HG02884 (cell line): ENCODE measurements around the gene TAF12.
"Not testable (repeated sequence)": the region's sequence is repeated elsewhere in the genome, so short reads cannot be mapped to it uniquely, and the experiment has no call there.

Source experiments
- ATAC-seq: cut with Tn5 transposase; IDR thresholded peaks from one replicate; pipeline ENCODE4 v1.9.1; 2021; ENCODE audit warnings: mild to moderate bottlenecking, moderate library complexity; ENCODE audit not compliant: unreplicated experiment

TAF12 gene, protein sequence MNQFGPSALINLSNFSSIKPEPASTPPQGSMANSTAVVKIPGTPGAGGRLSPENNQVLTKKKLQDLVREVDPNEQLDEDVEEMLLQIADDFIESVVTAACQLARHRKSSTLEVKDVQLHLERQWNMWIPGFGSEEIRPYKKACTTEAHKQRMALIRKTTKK

DNA sequence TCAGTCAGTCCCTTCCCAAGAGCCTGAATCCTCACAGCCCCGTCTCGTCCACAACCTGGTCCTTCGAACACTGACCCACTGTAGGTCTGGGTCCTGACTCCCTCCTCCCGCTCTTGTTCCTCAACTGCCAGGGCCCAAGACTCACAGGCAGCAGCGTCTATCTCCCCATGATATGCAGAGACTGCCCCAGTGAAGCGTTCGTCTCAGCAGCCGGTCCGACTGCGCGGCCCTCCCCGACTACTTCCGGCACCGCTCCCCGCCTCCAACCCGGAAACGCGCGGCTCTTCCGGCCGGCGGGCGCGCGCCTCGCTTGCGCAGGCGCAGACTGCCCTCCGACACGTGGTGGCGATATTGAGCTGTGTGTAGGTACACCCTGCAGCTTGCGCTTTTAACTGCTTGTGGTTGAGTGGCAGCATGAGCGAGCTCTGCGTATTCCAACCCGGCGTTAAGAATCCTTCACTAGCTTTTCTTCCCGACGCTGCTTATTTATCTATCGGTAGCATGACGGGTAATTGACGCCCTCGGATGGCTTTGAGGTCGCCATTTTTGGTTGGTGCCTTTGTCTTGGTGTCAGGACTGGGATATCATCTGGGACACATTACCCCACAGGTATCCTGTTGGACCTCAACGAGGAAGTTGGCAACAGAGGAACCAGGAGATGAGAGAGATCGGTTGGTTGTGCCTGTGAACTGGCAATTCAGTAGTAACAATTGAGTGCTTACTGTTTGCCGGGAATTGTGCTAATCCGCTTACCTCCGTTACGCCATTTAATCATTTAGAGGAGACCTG, at the start of gene TAF12:
Gene TAF12 (minus strand): TSS at position 221 of the 789 bp plus-strand sequence. CDS start 20,986 bp downstream, outside the sequence.
- peak; percentile 70 for ATAC-seq

DNA sequence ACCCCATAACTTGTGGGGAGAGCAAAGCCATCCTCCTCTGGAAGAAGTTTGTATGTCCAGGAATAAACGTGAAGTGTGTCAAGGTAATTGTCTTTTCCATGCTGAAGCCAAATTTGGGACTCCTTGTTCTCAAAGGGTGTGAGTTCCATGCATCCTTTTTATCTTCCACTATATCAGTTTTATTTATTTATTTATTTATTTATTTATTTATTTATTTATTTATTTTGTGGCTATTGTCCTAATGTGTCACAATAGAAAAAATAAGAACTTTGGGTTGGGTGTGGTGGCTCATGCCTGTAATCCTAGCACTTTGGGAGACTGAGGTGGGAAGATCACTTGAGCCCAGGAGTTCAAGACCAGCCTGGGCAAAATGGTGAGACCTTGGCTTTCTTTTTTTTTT, 48.8 kb upstream of the TAF12 start:
- ATAC-seq = not testable (repeated sequence)

DNA sequence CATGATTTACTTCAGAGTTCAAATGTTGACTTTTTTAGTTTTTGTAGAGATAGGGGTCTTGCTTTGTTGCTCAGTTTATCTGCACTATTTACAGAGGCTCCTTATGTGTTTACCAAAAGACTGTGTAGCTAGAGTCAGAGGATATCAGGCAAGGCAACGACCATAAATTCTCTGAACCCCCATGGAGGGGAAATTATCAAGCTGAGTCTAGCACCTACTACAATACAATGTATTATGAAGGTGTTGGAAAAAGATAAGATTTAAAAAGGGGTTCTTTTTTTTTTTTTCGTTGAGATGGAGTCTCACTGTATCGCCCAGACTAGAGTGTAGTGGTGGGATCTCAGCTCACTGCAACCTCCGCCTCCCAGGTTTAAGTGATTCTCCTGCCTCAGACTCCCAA, 42.1 kb upstream of the TAF12 start:
- no peak for ATAC-seq

DNA sequence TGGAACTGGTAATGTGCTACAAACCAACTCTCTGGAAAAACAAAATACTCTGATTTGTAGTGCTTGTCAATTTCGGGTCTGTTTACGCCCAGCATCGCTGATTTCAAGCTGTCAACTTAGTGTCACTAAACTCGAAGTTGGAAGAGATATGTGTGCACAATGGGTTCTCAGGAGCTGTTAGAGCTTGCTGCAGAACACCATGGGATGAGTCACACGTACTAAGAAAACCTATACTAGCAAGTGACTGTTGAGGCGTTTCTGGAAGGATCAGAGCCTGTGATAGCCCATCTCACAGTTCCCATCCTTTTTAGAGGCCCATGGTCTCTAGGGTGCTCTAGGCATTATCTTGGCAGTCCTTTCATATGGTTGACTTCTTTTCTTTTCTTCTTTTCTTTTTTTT, 40.0 kb upstream of the TAF12 start:
- ATAC-seq = no peak

DNA sequence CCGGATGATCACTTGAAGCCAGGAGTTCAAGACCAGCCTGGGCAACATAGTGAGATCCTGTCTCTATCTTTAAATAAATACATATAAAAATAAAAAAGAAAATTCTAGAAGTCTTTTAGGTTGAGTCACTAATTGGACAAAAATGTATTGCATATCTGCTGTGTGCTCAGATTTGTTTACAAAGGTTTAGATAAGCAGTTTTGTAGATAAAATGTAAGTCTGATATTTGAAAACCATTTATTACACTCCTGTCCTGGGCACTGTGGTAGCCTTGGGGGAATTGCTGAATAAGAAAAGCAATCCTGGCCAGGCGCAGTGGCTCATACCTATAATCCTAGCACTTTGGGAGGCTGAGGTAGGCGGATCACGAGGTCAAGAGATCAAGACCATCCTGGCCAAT, 37.3 kb upstream of the TAF12 start:
- ATAC-seq = no peak

DNA sequence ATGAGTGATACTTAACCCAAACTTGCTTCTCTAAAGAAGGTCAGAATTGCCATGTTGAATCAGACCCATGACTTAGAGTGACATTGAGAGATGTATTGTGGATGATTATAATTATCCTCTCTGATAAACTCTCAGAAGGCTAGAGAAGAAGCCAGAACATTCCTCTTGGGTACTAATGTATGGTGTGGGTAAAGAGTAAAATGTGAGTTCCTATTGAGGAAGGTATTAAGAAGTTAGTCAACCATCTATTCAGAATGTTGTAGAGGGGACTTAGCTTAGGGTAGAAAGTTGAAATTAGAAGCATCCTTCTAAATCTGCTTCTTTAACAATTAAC, 33.0 kb upstream of the TAF12 start:
- no peak for ATAC-seq

DNA sequence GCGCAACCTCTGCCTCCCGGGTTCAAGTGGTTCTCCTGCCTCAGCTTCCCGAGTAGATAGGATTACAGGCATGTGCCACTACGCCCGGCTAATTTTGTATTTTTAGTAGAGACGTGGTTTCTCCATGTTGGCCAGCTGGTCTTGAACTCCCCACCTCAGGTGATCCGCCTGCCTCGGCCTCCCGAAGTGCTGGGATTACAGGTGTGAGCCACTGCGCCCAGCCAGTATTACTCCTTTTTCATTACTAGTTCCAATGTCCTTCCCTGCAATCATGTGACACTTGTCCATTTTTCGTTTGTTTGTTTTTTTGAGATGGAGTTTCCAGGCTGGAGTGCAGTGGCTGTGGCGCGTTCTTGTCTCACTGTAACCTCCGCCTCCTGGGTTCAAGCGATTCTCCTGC, 30.1 kb upstream of the TAF12 start:
- ATAC-seq = not testable (repeated sequence)

DNA sequence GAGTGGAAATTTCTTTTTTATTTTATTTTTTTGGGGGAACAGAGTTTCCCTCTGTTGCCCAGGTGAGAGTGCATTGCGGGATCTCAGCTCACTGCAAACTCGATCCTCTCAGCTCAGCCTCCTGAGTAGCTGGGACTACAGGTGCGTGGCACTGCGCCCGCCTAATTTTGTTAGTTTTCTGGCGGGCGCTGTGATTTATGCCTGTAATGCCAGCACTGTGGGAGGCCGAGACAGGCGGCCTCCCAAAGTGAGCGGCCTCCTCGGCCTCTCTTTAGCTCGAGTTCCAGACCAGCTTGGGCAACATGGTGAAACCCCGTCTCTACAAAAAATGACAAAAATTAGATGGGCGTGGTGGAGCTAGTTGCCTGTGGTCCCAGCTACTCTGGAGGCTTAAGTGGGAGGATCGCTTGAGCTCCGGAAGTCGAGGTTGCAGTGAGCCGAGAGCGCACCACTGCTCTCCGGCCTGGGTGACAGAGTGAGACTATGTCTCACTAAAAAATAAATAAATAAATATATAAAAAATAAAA, 28.4 kb upstream of the TAF12 start:
- no peak for ATAC-seq

DNA sequence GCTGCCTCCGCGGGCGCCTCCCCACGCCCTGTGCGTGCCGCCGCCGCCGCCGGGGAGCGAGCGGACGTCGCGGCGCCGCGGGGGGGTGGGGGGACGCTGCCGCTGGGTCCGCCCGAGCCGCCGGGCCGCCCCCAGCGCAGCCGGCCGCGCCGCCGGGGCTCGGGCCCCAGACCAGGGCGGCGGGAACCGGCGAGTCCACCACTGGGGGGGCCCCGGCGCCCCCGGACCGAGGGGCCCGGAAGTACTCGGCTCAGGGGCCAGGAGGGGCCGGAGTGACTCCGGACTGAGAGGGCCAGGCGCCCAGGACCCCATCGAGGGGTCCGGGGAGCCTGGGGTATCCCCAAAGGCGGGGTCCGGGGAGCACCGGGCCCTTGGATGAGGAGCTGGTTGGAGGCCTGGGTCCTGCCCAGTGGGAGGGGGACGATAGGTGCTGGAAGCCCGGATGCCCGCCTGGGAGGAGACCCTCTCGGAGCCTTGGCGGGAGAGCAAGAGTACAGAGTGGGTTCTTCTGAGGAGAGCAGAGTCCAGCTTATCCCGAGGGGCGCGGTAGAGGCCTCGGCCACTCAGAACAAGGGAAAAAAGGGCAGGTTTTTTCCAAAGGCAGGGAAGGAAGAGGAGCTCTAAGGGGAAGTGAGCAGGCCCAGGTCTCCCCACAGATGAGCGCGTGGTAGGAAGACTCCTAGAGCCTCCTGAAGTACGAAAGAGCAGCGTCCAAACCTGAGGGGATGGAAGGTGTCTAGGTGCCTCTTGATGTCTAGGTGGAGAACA, 26.3 kb upstream of the TAF12 start:
- ATAC-seq = peak; percentile 43

DNA sequence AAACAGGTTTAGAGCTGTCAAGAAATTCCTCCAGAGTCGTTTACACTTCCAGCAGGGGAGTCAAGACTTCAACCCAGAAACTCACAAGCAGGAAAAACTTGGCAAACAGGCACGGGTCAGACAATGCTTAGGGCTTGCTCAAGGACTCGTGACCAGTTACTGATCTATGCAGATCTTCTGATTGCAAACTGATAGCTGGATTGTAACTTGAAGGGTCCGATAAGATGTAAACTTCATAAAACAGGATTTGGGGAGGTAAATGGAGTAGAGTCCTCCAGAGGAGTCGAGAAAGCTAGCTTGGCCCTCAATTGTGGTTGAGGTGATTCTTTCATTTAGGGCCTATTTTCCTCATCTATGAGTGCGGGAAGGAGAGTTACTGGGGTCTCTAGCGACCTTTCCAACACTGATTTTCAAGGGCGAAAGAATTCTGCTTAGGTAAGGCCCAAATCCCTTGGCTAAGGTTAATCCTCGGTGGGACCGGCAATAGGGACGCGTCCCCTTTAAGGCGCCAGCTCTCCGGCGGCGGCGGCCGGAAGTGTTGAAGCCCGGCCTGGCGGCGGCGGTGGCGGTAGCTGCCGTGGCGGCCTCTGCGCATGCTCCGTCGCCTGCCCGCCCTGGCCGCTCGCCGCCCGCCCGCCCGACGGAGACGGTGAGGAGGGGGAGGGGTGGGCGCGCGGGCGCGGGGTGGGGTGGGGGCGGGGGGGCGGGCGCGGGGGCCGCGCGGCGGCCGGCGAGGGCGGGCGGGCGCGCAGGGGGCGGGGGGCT, 25.5 kb upstream of the TAF12 start, which contains the start of gene GMEB1:
Gene GMEB1 (plus strand): TSS at position 594 of the 765 bp plus-strand sequence. CDS start 14,829 bp downstream, outside the sequence.
- ATAC-seq = peak; percentile 42

DNA sequence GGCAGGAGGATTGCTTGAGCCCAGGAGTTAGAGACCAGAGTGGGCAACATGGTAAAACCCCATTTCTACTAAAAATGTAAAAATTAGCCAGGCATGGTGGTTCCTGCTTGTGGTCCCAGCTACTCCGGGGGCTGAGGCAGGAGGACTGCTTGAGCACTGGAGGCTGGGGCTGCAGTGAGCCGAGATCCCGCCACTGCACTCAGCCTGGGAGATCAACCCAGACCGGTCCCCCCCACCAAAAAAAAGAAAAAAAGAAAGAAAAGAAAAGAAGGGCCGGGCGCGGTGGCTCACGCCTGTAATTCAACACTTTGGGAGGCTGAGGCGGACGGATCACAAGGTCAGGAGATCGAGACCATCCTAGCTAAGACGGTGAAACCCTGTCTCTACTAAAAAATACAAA, 23.9 kb upstream of the TAF12 start:
- no peak for ATAC-seq

DNA sequence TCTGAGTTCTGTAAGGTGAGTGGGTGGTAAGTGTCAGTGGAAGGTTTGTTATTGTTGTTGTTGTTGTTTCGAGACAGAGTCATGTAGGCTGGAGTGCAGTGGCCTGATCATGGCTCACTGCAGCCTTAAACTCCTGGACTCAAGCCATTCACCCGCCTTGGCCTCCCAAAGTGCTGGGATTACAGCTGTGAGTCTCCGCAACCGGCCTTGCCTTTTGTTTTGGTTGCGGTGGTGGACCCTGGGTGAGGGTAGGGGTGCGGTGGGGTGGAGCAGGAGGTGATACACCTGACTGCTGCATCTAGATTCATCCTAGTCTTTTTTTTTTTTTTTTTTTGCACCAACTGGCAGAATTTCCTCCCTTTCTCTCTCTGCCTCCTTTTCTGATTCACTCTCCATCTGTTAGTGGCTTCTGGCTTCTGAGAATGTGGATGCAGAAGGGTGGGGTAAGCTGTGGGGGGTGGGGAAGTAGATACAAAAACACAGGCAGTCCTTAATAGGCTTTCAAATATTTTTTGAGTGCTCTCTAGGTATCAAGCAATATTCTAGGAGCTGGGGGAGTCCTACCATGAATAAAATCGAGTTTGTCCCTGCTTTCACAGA, 21.1 kb upstream of the TAF12 start:
- ATAC-seq = no peak

DNA sequence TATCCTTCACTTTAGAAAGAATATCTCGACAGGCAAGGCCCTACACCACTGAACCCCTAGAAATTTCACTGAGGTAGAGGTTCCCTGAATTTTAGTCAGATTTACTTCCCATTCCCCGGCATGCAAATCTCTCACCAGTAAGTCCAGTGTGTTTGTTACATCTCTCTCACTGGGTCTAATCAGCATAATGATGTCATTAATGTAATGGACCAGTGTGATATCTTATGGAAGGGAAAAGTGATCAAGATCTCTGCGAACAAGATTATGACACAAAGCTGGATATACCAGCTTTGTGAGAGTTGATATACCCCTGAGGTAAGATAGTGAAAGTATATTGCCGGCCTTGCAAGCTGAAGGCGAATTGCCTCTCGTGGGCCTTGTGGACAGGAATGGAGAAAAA, 13.5 kb upstream of the TAF12 start:
- ATAC-seq = no peak

DNA sequence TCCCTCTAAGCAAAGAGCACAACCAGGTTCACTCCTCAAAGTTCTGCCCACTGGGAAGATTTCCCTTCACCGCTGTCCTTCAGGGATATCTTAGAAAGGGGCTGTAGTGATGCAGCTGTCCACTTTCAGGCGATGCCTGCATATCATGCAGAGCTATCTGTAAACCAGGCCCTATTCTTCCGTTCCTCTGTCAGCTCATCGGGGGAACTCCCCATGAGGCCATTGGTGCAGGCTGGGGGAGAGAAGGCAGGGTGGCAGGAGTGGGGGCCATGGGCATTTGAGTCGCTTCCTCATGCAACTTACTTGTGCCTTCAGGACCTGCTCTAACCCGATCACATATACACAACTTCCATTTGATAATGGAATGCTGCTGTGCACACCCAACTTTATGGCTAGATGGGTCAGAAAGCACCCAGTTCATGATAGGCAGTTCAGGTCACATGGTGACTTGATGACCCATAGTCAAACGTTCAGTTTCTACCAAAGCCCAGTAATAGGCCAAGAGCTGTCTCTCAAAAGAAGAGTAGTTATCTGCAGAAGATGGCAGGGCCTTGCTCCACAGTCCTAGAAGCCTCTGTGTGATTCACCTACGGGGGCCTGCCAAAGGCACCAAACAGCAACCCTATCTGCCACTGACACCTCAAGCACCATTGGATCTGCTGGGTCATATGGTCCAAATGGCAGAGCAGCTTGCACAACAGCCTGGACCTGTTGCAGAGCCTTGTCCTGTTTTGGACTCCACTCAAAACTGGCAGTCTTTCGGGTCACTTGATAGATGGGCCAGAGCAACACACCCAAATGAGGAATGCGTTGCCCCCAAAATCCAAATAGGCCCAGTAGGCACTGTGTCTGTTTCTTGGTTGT, 12.8 kb upstream of the TAF12 start:
- not testable (repeated sequence) for ATAC-seq

DNA sequence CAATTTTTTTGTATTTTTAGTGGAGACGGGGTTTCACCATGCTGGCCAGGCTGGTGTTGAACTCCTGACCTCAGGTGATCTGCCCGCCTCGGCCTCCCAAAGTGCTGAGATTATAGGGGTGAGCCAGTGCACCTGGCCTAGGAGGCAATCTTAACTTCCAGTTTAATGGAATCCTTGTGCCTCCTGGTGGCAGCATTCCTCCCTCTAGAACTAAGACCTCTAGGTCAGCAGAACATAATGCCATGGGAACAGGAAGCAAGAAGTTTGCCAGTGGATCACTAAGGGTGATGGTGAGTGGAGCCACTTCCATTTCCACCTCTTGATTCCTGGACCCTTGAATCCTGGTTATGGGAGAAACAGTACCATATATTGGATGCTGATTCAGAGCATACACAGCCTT, 11.0 kb upstream of the TAF12 start:
- ATAC-seq = not testable (repeated sequence)

DNA sequence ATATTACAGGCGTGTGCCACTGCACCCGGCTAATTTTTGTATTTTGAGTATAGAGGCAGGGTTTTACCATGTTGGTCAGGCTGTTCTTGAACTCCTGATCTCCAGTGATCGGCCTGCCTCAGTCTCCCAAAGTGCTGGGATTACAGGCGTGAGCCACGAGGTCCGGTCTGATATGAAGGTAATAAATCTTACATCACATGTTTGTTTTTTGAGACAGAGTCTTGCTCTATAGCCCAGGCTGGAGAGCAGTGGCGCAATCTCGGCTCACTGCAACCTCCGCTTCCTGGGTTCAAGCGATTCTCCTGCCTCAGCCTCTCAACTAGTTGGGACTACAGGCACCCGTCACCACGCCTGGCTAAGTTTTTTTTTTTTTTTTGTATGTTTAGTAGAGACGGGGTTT, 10.2 kb upstream of the TAF12 start:
- ATAC-seq = not testable (repeated sequence)

DNA sequence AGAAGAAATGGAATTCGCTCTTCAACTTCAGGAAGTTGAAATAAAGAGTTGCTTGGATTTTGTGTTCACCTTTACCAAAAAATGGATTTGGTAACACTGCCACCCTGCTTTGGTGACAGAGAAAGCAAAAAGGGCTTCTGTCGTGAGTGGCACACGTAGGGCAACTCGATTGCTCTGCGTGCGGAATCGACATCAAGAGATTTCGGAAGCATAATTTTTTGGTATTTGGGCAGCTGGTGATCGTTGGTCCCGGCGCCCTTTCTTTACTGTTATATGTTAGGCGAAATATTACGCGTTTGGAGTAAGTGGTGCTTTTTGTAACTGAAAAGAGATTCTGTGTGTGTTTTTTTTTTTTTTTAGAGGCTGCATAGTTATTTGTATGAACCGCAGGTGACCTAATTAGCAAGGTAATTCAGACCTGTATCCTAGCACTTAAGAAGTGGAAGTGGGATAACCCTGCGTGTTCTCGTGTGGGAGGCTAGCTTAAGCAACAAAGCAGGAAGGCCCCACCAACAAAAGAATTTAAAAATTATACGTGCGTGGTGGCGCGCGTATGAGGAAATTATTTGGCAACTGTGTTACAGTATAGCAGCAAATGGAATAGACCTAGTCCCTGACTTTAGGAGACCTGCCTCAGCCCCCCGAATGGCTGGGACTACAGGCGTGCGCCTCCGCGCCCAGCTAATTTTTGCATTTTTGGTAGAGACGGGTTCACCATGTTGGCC, 5.8 kb upstream of the TAF12 start, which contains the start of gene RNU11:
Gene RNU11 (plus strand): TSS at position 127 of the 725 bp plus-strand sequence.
- ATAC-seq = peak; percentile 52

DNA sequence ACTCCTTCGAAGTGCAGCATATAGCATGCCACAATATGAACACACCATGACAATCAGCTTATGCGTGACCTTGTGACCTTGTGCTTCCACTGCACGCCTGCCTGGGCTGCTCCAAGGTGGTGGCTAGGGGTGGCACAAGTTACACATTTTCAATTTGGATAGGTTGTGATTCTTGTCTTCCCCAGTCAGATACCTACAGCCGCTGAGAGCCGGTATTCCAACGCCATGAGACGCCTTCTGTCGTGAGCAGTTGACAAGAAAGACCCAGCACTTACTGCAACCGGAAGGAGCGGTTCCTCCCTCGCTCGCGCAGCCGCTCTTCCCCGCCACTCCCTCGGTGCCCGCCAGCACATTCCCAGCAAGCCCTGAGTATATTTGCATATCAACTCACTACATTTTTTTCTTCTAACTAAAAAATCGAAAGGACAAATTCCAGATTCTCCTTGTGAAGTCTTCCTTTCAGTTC, 5.2 kb upstream of the TAF12 start:
- ATAC-seq = peak; percentile 44

DNA sequence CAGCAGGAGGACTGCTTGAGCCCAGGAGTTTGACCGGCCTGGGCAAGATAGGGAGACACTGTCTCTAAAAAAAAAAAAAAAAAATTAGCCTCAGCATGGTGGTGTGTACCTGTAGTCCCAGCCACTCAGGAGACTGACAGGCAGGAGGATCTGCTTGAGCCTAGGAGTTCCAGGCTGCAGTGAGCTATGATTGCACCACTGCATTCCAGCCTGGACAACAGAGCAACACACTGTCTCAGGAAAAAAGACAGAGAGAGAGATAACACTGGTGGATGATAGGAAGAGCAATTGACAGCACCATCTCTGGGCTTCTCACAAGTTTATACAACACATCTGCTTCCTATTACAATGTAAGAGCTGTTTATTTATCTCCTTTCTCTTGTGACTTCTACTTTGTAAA, 3.2 kb upstream of the TAF12 start:
- no peak for ATAC-seq
